Measurements from ENCODE around the gene MTF2.
"Not testable (repeated sequence)": the region's sequence is repeated elsewhere in the genome, so short reads cannot be mapped to it uniquely, and the experiment has no call there.

Gene MTF2

GRCh38 chr1:93142161-93142560, 63.1 kb downstream of the MTF2 start:
- DNase-seq (ENCODE audit: low spot score): no peak

GRCh38 chr1:93143136-93143535, 64.1 kb downstream of the MTF2 start:
- no peak for DNase-seq (ENCODE audit: low spot score)

GRCh38 chr1:93143769-93144168, 64.7 kb downstream of the MTF2 start:
- no peak for DNase-seq (ENCODE audit: low spot score)

- no peak for DNase-seq (ENCODE audit: low spot score)
Measured at GRCh38 chr1:93148001-93148400, 68.9 kb downstream of the MTF2 start.

- no peak for DNase-seq (ENCODE audit: low spot score)
Measured at GRCh38 chr1:93150729-93151128, 71.6 kb downstream of the MTF2 start.

GRCh38 chr1:93151474-93151873, 72.4 kb downstream of the MTF2 start:
- DNase-seq (ENCODE audit: low spot score): no peak

GRCh38 chr1:93152835-93153234, 73.8 kb downstream of the MTF2 start:
- DNase-seq (ENCODE audit: low spot score): no peak

GRCh38 chr1:93154898-93155297, 75.8 kb downstream of the MTF2 start:
- DNase-seq (ENCODE audit: low spot score): no peak

- DNase-seq (ENCODE audit: low spot score): no peak
Measured at GRCh38 chr1:93155335-93155734, 76.3 kb downstream of the MTF2 start.

- DNase-seq (ENCODE audit: low spot score): no peak
Measured at GRCh38 chr1:93159337-93159736, 80.3 kb downstream of the MTF2 start.

GRCh38 chr1:93163314-93163713, 84.2 kb downstream of the MTF2 start:
- not testable (repeated sequence) for DNase-seq (ENCODE audit: low spot score)

- no peak for DNase-seq (ENCODE audit: low spot score)
Measured at GRCh38 chr1:93164816-93165215, 85.7 kb downstream of the MTF2 start.

- DNase-seq (ENCODE audit: low spot score): not testable (repeated sequence)
Measured at GRCh38 chr1:93165895-93166294, 86.8 kb downstream of the MTF2 start.

- no peak for DNase-seq (ENCODE audit: low spot score)
Measured at GRCh38 chr1:93167006-93167405, 87.9 kb downstream of the MTF2 start.

GRCh38 chr1:93170141-93170678, 91.1 kb downstream of the MTF2 start:
- not testable (repeated sequence) for DNase-seq (ENCODE audit: low spot score)

GRCh38 chr1:93171549-93172034, 92.5 kb downstream of the MTF2 start:
- no peak for DNase-seq (ENCODE audit: low spot score)

- DNase-seq (ENCODE audit: low spot score): no peak
Measured at GRCh38 chr1:93172778-93173177, 93.7 kb downstream of the MTF2 start.

GRCh38 chr1:93174638-93175037, 95.6 kb downstream of the MTF2 start:
- DNase-seq (ENCODE audit: low spot score): not testable (repeated sequence)

- DNase-seq (ENCODE audit: low spot score): no peak
Measured at GRCh38 chr1:93177991-93178390, 98.9 kb downstream of the MTF2 start.

GRCh38 chr1:93178418-93178817, 99.3 kb downstream of the MTF2 start:
- DNase-seq (ENCODE audit: low spot score): no peak

GRCh38 chr1:93179886-93180722, 101.0 kb downstream of the MTF2 start, which contains the start of gene TMED5:
TSS of gene TMED5 (minus strand) at chr1:93180413. CDS start at chr1:93180242, 171 bp downstream.
- peak; percentile 99 for DNase-seq (ENCODE audit: low spot score)

GRCh38 chr1:93180723-93181613, 101.9 kb downstream of the MTF2 start, which contains the start of gene CCDC18:
TSS of gene CCDC18 (plus strand) at chr1:93180724. CDS start at chr1:93183362, 2,638 bp downstream.
- DNase-seq (ENCODE audit: low spot score): no peak
